A673 (cell line): ENCODE data around the gene BATF.

Experiments
- CTCF ChIP-seq: fragments of 300-800, 200-600 bp; sonication (generic); conservative IDR thresholded peaks from 2 replicates; pipeline ENCODE4 v1.5.1; 2017; ENCODE audit warnings: low read depth, mild to moderate bottlenecking, antibody characterized with exemption, low read length, moderate library complexity, mixed read lengths
- EZH2 ChIP-seq: fragments of 200-600 bp; sonication (generic); IDR thresholded peaks from 2 replicates; pipeline ENCODE4 v1.6.1; 2017; ENCODE audit warnings: borderline replicate concordance, low read depth, mild to moderate bottlenecking, mixed read lengths, antibody characterized with exemption, low read length; ENCODE audit not compliant: poor library complexity, severe bottlenecking

- TF ChIP-seq EZH2 (no peak), CTCF (no peak)
Measured at GRCh38 chr14:75568140-75568539, 45.9 kb downstream of the BATF start.
